ENCODE results near the gene OTOP1. TPM values are rescaled to one million over a fixed set of nuclear protein-coding genes. Genes with fewer than 3 reads are reported as not detected.
"Not testable (repeated sequence)": the region's sequence is repeated elsewhere in the genome, so short reads cannot be mapped to it uniquely, and the experiment has no call there.

The OTOP1 gene
- total and polyA plus RNA-seq, 2 donors (not counting 1 experiment from before 2014, with no cell fraction given) = not detected

- ATAC-seq (ENCODE audit: low read depth) = no peak
- Histone ChIP-seq H3K27ac (ENCODE audit: low read length in 2 of 2) (no peak overlapping the region), H3K4me2 (replicated peaks; ENCODE audit: low read depth, low read length, poor library complexity, severe bottlenecking) (no peak overlapping the region), H3K27me3 (replicated peaks in 1 of 4; ENCODE audit: control extremely low read depth in 1 of 4, control insufficient read depth in 3 of 4, insufficient read depth in 4 of 4, low read length in 3 of 4) (peaks cover 0 to 5% (median 2%) of the 10 kb centered on the region in 4 experiments), H4K20me1 (ENCODE audit: control insufficient read depth, insufficient read depth, low read length, poor library complexity, severe bottlenecking) (no peaks in the 10 kb centered on the region), H3K79me2 (ENCODE audit: control insufficient read depth, insufficient read depth, low read length) (no peaks in the 10 kb centered on the region), H3K9ac (ENCODE audit: low read length) (no peak overlapping the region), H3K9me3 (ENCODE audit: control extremely low read depth in 1 of 3, control insufficient read depth in 2 of 3, insufficient read depth in 1 of 3, low read length in 2 of 3) (peaks cover 0 to 18% (median 0%) of the 10 kb centered on the region in 3 donors), H3K36me3 (replicated peaks in 1 of 2; ENCODE audit: control extremely low read depth in 1 of 2, control insufficient read depth in 1 of 2, extremely low read depth in 1 of 2, insufficient read depth in 2 of 2, low read length in 1 of 2) (no peaks in the 10 kb centered on the region), H2AFZ (ENCODE audit: insufficient read depth, low read depth, low read length, poor library complexity, severe bottlenecking) (no peak overlapping the region), H3K4me1 (ENCODE audit: control insufficient read depth in 2 of 2, insufficient read depth in 2 of 2, low read length in 2 of 2) (no peaks in the 10 kb centered on the region), H3K4me3 (ENCODE audit: control extremely low read depth in 1 of 5, extremely low read depth in 1 of 5, insufficient read depth in 1 of 5, low read depth in 2 of 5, low read length in 4 of 5) (no peak overlapping the region)
- H3K9me3 Mint-ChIP-seq (ENCODE audit: insufficient read depth) = no peaks in the 10 kb centered on the region
- DNase-seq = no peak
- POLR2A ChIA-PET = no interaction called here
- H3K27me3 Mint-ChIP-seq = peaks cover 21% of the 10 kb centered on the region
- CTCF ChIA-PET = no interaction called here
- H3K4me3 Mint-ChIP-seq = no peak overlapping the region
- no peak overlapping the region for H3K27ac Mint-ChIP-seq
- TF ChIP-seq EZH2 (IDR thresholded peaks at IDR 0.05; ENCODE audit: borderline replicate concordance, insufficient read depth, low read depth, low read length, poor library complexity, severe bottlenecking) = no peak
- TF ChIP-seq, protein P1, sequence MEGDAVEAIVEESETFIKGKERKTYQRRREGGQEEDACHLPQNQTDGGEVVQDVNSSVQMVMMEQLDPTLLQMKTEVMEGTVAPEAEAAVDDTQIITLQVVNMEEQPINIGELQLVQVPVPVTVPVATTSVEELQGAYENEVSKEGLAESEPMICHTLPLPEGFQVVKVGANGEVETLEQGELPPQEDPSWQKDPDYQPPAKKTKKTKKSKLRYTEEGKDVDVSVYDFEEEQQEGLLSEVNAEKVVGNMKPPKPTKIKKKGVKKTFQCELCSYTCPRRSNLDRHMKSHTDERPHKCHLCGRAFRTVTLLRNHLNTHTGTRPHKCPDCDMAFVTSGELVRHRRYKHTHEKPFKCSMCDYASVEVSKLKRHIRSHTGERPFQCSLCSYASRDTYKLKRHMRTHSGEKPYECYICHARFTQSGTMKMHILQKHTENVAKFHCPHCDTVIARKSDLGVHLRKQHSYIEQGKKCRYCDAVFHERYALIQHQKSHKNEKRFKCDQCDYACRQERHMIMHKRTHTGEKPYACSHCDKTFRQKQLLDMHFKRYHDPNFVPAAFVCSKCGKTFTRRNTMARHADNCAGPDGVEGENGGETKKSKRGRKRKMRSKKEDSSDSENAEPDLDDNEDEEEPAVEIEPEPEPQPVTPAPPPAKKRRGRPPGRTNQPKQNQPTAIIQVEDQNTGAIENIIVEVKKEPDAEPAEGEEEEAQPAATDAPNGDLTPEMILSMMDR (IDR thresholded peaks at IDR 0.05) = no peak
- intact Hi-C loops (cut with micrococcal nuclease) = no loop called here
- 64% methylated on average over 2 of the region's 4 CpGs for WGBS (ENCODE audit: insufficient coverage)
- no peaks in the 10 kb centered on the region for H3K4me1 Mint-ChIP-seq
Observed at GRCh38 chr4:4200624-4201023, 26.1 kb downstream of the OTOP1 start.

GRCh38 chr4:4195354-4195753 is 31.4 kb downstream of the OTOP1 start:
- Histone ChIP-seq H3K27me3 (replicated peaks in 1 of 4; ENCODE audit: control extremely low read depth in 1 of 4, control insufficient read depth in 3 of 4, insufficient read depth in 4 of 4, low read length in 3 of 4) (no peaks in the 10 kb centered on the region), H3K79me2 (ENCODE audit: control insufficient read depth, insufficient read depth, low read length) (no peaks in the 10 kb centered on the region), H3K36me3 (replicated peaks in 1 of 2; ENCODE audit: control extremely low read depth in 1 of 2, control insufficient read depth in 1 of 2, extremely low read depth in 1 of 2, insufficient read depth in 2 of 2, low read length in 1 of 2) (no peaks in the 10 kb centered on the region), H4K20me1 (ENCODE audit: control insufficient read depth, insufficient read depth, low read length, poor library complexity, severe bottlenecking) (no peaks in the 10 kb centered on the region), H3K9ac (ENCODE audit: low read length) (no peak overlapping the region), H3K4me1 (ENCODE audit: control insufficient read depth in 2 of 2, insufficient read depth in 2 of 2, low read length in 2 of 2) (no peaks in the 10 kb centered on the region), H3K4me3 (ENCODE audit: control extremely low read depth in 1 of 5, extremely low read depth in 1 of 5, insufficient read depth in 1 of 5, low read depth in 2 of 5, low read length in 4 of 5) (no peak overlapping the region), H2AFZ (ENCODE audit: insufficient read depth, low read depth, low read length, poor library complexity, severe bottlenecking) (no peak overlapping the region), H3K9me3 (ENCODE audit: control extremely low read depth in 1 of 3, control insufficient read depth in 2 of 3, insufficient read depth in 1 of 3, low read length in 2 of 3) (peaks cover 0 to 20% (median 0%) of the 10 kb centered on the region in 3 donors), H3K4me2 (replicated peaks; ENCODE audit: low read depth, low read length, poor library complexity, severe bottlenecking) (no peak overlapping the region), H3K27ac (ENCODE audit: low read length in 2 of 2) (no peak overlapping the region)
- ChIA-PET CTCF (no interaction called here), POLR2A (no interaction called here)
- TF ChIP-seq, protein P1 (IDR thresholded peaks at IDR 0.05) = no peak
- TF ChIP-seq EZH2 (IDR thresholded peaks at IDR 0.05; ENCODE audit: borderline replicate concordance, insufficient read depth, low read depth, low read length, poor library complexity, severe bottlenecking) = no peak
- no peak for ATAC-seq (ENCODE audit: low read depth)
- whole genome bisulfite sequencing (ENCODE audit: insufficient coverage) = 91% methylated on average over 3 of the region's 3 CpGs
- H3K27me3 Mint-ChIP-seq = peaks cover 40% of the 10 kb centered on the region
- no peak overlapping the region for H3K27ac Mint-ChIP-seq
- H3K9me3 Mint-ChIP-seq (ENCODE audit: insufficient read depth) = no peaks in the 10 kb centered on the region
- no peak for DNase-seq
- H3K4me3 Mint-ChIP-seq = no peak overlapping the region
- H3K4me1 Mint-ChIP-seq = no peaks in the 10 kb centered on the region
- intact Hi-C loops (cut with micrococcal nuclease) = no loop called here

- not testable (repeated sequence) for DNase-seq; H3K27me3 ChIP-seq (replicated peaks in 1 of 4; ENCODE audit: control extremely low read depth in 1 of 4, control insufficient read depth in 3 of 4, insufficient read depth in 4 of 4, low read length in 3 of 4)
- peaks cover 35% of the 10 kb centered on the region for H3K27me3 Mint-ChIP-seq
Observed at GRCh38 chr4:4188557-4188956, 38.2 kb downstream of the OTOP1 start.

More at GRCh38 chr4:4188557-4188956, 38.2 kb downstream of the OTOP1 start:
- H3K4me3 Mint-ChIP-seq; H3K36me3 ChIP-seq (replicated peaks in 1 of 2; ENCODE audit: control extremely low read depth in 1 of 2, control insufficient read depth in 1 of 2, extremely low read depth in 1 of 2, insufficient read depth in 2 of 2, low read length in 1 of 2); H3K4me1 Mint-ChIP-seq; H3K9me3 ChIP-seq (ENCODE audit: control extremely low read depth in 1 of 3, control insufficient read depth in 2 of 3, insufficient read depth in 1 of 3, low read length in 2 of 3); POLR2A ChIA-PET; H3K27ac Mint-ChIP-seq; H3K4me1 ChIP-seq (ENCODE audit: control insufficient read depth in 2 of 2, insufficient read depth in 2 of 2, low read length in 2 of 2); intact Hi-C loops (cut with micrococcal nuclease); H3K9ac ChIP-seq (ENCODE audit: low read length); H2AFZ ChIP-seq (ENCODE audit: insufficient read depth, low read depth, low read length, poor library complexity, severe bottlenecking); ATAC-seq (ENCODE audit: low read depth); CTCF ChIA-PET; H4K20me1 ChIP-seq (ENCODE audit: control insufficient read depth, insufficient read depth, low read length, poor library complexity, severe bottlenecking); H3K27ac ChIP-seq (ENCODE audit: low read length in 2 of 2); H3K4me3 ChIP-seq (ENCODE audit: control extremely low read depth in 1 of 5, extremely low read depth in 1 of 5, insufficient read depth in 1 of 5, low read depth in 2 of 5, low read length in 4 of 5); H3K4me2 ChIP-seq (replicated peaks; ENCODE audit: low read depth, low read length, poor library complexity, severe bottlenecking); H3K79me2 ChIP-seq (ENCODE audit: control insufficient read depth, insufficient read depth, low read length); H3K9me3 Mint-ChIP-seq (ENCODE audit: insufficient read depth): not testable (repeated sequence)
- no CpG with 5 or more reads among the region's 3 CpGs for WGBS (ENCODE audit: insufficient coverage)

Data from B cell (primary cell).